ENCODE data around the gene STPG4. TPM values are rescaled to one million over a fixed set of nuclear protein-coding genes. Genes with fewer than 3 reads are reported as not detected.

The STPG4 gene
- total RNA-seq, 1 donor from 2014 or later = 2.9 TPM

DNA sequence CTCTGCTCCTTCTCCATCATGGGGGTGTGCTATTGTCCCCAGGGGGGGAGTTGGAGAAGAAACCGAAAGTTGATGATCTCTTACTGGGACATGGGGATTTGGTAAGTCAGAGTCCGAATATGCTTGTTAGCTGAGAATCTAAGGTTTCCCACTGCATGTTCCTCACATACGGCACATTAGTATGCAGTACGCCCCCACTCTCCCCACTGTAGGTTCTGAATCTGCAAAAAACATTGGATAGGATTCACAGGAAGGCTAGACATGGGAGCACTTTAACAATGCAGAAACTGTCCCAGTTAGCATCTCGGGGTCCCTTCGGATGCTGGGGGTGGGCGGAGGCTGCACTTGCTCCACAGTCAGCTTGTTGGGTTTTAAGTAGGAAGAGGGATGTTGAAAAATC lies 102.3 kb downstream of the STPG4 start:
- no peak overlapping the region for H3K4me3 ChIP-seq
- peaks cover 0 to 41% of the 10 kb centered on the region in 2 donors for H3K36me3 ChIP-seq
- no peak for DNase-seq (ENCODE audit: extremely low spot score in 2 of 2)
- intact Hi-C loops (cut with DNase I) = no loop called here
- H3K27ac ChIP-seq = no peak overlapping the region
- no peak for TF ChIP-seq POLR2A (IDR thresholded peaks at IDR 0.05)
- TF ChIP-seq POLR2AphosphoS5 (IDR thresholded peaks at IDR 0.05; ENCODE audit: insufficient read depth in 1 of 2, low read depth in 1 of 2) = no peak
- no peak for TF ChIP-seq CTCF (IDR thresholded peaks at IDR 0.05)
- H3K4me1 ChIP-seq = peaks cover 30% of the 10 kb centered on the region
- H3K27me3 ChIP-seq = no peaks in the 10 kb centered on the region
- no peaks in the 10 kb centered on the region for H3K9me3 ChIP-seq

- intact Hi-C loops (cut with DNase I) = no loop called here
- no peaks in the 10 kb centered on the region for H3K27me3 ChIP-seq
- no peaks in the 10 kb centered on the region for H3K9me3 ChIP-seq
- H3K36me3 ChIP-seq = peaks cover 0 to 45% of the 10 kb centered on the region in 2 donors
- DNase-seq (ENCODE audit: extremely low spot score in 2 of 2) = no peak
- no peak overlapping the region for H3K4me3 ChIP-seq
- TF ChIP-seq CTCF (IDR thresholded peaks at IDR 0.05) (no peak), POLR2A (IDR thresholded peaks at IDR 0.05) (no peak), POLR2AphosphoS5 (IDR thresholded peaks at IDR 0.05; ENCODE audit: insufficient read depth in 1 of 2, low read depth in 1 of 2) (no peak)
- H3K27ac ChIP-seq = no peak overlapping the region
- peaks cover 18% of the 10 kb centered on the region for H3K4me1 ChIP-seq
Measured at GRCh38 chr2:47051562-47051961, 103.5 kb downstream of the STPG4 start.

- H3K4me1 ChIP-seq = peaks cover 10% of the 10 kb centered on the region
- no peak for DNase-seq (ENCODE audit: extremely low spot score in 2 of 2)
- TF ChIP-seq POLR2A (IDR thresholded peaks at IDR 0.05) (no peak), CTCF (IDR thresholded peaks at IDR 0.05) (no peak)
- H3K4me3 ChIP-seq = no peak overlapping the region
- intact Hi-C loops (cut with DNase I) = no loop called here
- H3K9me3 ChIP-seq = no peaks in the 10 kb centered on the region
- no peak overlapping the region for H3K27ac ChIP-seq
- H3K36me3 ChIP-seq = peaks cover 0 to 53% of the 10 kb centered on the region in 2 donors
- H3K27me3 ChIP-seq = no peaks in the 10 kb centered on the region
Measured at GRCh38 chr2:47050762-47051161, 104.3 kb downstream of the STPG4 start.

GRCh38 chr2:47050021-47050760 lies 104.9 kb downstream of the STPG4 start:
- no peak overlapping the region for H3K4me3 ChIP-seq
- H3K27ac ChIP-seq = no peak overlapping the region
- H3K27me3 ChIP-seq = no peaks in the 10 kb centered on the region
- peaks cover 0 to 59% of the 10 kb centered on the region in 2 donors for H3K36me3 ChIP-seq
- H3K4me1 ChIP-seq = peaks cover 4% of the 10 kb centered on the region
- TF ChIP-seq CTCF (IDR thresholded peaks at IDR 0.05) (no peak), POLR2AphosphoS5 (IDR thresholded peaks at IDR 0.05; ENCODE audit: insufficient read depth in 1 of 2, low read depth in 1 of 2) (no peak), POLR2A (IDR thresholded peaks at IDR 0.05) (no peak)
- H3K9me3 ChIP-seq = no peaks in the 10 kb centered on the region
- no peak for DNase-seq (ENCODE audit: extremely low spot score in 2 of 2)
- intact Hi-C loops (cut with DNase I) = no loop called here

DNA sequence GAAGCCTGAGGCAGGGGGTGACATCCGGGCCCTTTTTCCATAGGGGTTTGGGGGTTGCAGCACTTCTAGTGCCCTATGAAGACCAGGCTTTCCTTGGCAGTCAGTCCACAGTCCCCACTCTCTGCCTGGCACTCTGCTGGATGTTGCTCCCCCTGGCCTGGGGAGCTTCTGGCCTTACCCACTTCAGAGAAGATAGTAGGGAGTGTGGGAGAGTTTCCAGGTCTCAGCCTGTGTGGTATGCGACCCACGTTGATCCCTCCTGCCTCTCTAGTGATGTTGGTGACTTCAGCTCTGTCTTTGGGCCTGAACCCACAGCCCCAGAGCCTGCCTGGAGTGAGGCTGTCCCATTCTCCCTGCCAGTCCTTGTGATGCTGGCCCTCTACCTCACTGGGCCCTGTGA lies 105.6 kb downstream of the STPG4 start:
- peaks cover 0 to 63% of the 10 kb centered on the region in 2 donors for H3K36me3 ChIP-seq
- no peaks in the 10 kb centered on the region for H3K4me1 ChIP-seq
- DNase-seq (ENCODE audit: extremely low spot score in 2 of 2) = no peak
- no peaks in the 10 kb centered on the region for H3K9me3 ChIP-seq
- H3K27me3 ChIP-seq = no peaks in the 10 kb centered on the region
- TF ChIP-seq POLR2AphosphoS5 (IDR thresholded peaks at IDR 0.05; ENCODE audit: insufficient read depth in 1 of 2, low read depth in 1 of 2) (no peak), CTCF (IDR thresholded peaks at IDR 0.05) (no peak), POLR2A (IDR thresholded peaks at IDR 0.05) (no peak)
- H3K4me3 ChIP-seq = no peak overlapping the region
- intact Hi-C loops (cut with DNase I) = no loop called here
- no peak overlapping the region for H3K27ac ChIP-seq
